HG02759 (cell line): Measurements from ENCODE around the gene RAB3C.
"Not testable (repeated sequence)": the region's sequence is repeated elsewhere in the genome, so short reads cannot be mapped to it uniquely, and the experiment has no call there.

Source experiments
- ATAC-seq: cut with Tn5 transposase; IDR thresholded peaks from one replicate; pipeline ENCODE4 v1.9.1; 2021; ENCODE audit warnings: mild to moderate bottlenecking, moderate library complexity; ENCODE audit not compliant: unreplicated experiment

RAB3C gene

DNA sequence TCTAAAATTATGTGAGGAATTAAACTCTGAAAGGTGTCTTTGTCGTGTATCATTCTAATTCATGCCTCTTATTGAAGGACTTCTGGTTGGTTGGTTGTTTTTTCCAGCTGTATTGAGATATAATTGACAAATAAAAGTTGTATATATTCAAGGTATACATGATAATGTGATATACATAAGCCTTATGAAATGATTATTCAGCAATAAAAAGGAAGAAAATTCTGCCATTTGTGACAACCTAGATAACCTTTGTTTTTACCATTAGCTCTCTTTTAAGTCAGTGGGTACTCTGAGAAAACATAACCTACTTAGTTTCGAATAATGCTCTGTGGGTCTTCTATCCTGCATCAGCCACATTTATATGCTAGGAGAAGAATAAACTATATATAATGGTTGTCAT, 89.6 kb downstream of the RAB3C start:
- ATAC-seq, result no peak

DNA sequence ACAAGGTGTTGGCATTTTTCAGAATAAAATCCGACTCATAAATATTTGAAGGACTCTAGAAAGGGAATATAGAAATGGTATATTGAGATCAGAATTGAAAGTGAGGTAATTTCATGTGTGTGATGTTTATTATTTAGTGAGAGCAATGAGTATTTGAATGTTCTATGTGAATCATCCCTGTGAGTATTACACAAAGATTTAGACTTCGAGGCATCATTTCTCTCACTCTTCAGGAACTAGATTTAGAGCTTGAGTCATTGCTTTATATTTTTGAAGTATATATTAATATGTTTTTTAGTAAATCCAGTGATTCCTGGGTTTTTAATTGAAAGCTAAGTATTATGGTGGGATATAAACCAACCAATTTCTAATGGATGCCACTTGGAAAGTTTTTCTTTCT, 91.2 kb downstream of the RAB3C start:
- no peak for ATAC-seq

DNA sequence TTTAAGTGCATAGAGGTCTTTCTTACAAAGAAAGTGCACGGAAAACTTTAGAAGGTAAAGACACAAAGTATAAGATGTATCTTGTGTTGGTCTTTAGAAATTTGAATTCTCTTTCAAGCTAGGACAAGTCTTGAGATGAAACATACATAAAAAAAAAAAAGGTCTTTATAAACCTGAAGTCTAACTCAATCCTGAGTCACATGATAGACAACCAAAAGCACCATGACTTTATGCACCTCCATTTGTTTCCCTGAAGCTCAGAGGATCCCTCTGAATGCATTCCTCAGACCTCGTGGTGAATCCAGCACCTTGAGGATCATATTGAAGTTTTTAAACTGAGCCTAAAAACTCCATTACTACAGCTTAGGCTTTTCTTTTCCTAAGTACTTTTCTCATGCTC, 91.8 kb downstream of the RAB3C start:
- ATAC-seq, result no peak

DNA sequence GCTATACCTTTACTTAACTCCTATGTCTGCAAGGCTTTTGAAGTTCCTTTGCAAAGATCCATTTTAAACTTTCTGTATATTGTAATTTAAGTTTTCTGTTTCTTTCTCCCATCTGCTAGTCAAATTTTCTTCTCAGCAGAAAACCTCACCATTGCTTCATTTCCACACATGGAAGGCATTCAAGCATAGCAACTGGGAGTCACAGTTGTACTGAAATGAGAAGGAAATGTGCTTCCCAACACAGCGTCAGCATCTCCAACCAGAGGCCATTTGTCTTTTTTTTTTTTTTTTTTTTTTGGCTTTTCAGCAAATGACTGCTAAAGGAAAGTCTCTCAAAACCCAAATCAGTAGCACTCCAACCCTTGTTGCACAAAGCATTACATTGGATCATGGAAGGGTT, 92.5 kb downstream of the RAB3C start:
- ATAC-seq, result no peak

DNA sequence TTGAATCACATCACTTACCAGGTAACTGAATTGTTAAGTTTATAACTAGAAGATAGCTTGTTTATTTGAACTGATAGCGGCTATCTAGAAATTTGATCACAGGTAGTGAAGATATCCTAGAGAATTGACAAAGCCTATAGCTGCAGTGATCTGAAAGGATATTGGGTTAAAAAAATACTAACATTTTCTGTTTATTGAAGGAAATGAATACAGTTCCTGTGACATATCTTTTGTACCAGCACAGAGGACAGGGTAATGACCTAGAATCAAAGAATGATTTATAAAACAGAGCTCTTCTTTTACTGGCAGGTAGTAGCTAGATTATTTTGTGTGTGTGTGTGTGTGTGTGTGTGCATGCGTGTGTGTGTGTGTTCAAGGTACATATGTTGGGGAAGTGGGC, 94.8 kb downstream of the RAB3C start:
- no peak for ATAC-seq

DNA sequence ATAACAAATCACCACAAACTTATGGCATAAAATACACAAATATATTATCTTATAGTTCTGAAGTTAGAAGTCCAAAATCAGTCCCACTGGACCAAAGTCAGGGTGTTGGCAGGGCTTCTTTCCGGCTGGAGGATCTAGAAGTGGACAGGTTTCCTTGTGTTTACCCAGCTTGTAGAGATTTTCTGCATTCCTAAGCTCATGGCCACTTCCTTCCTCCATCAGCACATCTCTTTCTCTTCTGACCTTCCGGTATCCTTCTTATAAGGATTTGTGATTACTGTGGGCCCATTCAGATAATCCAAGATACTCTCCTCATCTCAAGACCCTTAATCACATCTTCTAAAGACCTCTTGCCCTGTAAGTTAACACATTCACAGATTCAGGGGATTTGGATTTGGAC, 97.6 kb downstream of the RAB3C start:
- ATAC-seq, result no peak

DNA sequence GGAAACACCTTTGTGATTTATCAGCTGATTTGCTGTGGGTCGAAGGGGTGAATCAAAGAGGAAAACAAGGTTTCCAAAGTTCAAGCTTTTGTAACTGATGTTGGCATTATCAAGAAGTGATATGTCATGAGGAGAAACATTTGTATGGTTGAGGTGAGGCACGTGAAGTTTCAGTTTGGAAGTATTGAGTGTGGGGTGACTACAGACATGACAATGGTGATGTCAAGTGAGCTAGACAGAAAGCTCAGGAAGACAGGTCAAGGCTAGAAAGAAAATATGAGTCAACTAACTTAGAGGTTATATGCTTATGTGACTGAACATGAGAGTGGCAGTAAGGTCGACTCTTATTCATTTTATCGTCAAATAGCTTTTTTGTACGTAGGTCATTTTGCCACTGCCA, 99.1 kb downstream of the RAB3C start:
- no peak for ATAC-seq

DNA sequence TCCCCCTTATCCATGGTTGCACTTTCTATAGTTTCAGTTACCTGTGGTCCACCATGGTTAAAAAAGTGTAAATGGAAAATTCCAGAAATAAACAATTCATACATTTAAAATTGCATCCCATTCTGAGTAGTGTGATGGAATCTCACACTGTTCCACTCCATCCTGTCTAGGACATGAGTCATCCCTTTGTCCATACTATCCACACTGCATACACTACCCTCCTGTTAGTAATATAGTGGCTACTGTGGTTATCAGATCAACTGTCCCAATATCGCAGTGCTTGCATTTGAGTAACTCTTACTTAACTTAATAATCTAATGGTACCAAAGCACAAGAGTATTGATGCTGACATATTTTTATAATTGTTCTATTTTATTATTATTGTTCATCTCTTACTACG, 100.7 kb downstream of the RAB3C start:
- no peak for ATAC-seq

DNA sequence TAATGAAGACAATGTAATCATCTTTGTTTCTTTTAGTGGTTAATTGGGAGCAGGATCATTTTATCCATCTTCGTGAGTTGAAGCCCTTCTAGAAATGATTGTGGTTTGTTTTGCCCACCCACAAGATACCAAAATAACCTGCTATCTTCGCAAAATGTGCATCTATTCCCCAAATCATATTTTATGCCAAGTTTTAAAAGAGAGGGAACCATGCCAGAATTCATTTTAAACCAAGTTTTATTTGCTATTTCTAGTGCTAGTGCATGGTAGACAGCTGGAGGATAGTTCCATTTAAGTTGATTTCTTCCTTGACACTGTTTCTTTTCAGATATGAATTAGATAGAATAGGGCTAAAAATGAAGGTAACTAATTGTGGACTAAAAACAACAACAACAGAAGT, 104.2 kb downstream of the RAB3C start:
- ATAC-seq, result no peak

DNA sequence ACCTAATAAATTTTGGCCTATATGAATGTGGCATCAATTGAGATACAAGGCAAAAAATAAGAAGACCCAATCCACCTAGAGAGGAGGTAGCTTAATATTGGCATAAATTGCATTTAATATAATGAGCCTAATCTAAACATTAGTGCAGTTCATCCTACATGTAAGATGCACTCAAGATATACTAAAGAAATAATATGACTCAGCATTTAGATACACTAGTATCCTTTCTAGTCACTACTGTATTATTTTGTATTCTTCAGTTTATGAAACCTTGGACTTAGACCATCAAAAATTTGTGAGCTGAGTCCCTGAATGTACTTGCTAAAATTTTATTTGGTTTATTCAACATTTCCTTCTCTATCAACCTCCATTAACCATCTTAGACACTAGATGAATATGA, 104.7 kb downstream of the RAB3C start:
- no peak for ATAC-seq

DNA sequence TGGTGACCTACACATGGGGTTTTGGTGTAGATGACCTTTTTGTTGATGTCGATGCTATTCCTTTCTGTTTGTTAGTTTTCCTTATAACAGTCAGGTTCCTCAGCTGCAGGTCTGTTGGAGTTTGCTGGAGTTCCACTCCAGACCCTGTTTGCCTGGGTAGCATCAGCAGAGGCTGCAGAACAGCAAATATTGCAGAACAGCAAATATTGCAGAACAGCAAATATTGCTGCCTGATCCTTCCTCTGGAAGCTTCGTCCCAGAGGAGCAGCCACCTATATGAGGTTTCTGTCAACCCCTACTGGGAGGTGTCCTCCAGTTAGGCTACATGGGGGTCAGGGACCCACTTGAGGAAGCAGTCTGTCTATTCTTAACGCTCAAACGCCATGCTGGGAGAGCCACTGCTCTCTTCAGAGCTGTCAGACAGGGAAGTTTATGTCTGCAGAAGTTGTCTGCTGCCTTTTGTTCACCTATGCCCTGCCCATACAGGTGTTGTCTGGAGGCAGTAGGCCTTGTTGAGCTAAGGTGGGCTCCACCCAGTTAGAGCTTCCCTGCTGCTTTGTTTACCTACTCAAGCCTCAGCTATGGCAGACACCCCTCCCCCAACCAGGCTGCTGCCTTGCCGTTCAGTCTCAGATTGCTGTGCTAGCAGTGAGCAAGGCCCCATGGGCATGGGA, 116.3 kb downstream of the RAB3C start:
- not testable (repeated sequence) for ATAC-seq

DNA sequence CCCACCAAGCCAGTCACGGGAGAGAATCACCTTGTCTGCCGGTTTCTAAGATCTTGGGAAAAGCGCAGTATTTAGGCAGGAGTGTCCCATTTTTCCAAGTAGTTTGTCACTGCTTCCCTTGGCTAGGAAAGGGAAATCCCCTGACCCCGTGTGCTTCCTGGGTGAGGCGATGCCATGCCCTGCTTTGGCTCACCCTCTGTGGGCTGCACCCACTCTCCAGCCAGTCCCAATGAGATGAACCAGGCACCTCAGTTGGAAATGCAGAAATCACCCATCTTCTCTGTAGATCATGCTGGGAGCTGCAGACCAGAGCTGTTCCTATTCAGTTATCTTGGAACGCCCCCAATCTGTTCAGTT, 116.9 kb downstream of the RAB3C start:
- no peak for ATAC-seq

DNA sequence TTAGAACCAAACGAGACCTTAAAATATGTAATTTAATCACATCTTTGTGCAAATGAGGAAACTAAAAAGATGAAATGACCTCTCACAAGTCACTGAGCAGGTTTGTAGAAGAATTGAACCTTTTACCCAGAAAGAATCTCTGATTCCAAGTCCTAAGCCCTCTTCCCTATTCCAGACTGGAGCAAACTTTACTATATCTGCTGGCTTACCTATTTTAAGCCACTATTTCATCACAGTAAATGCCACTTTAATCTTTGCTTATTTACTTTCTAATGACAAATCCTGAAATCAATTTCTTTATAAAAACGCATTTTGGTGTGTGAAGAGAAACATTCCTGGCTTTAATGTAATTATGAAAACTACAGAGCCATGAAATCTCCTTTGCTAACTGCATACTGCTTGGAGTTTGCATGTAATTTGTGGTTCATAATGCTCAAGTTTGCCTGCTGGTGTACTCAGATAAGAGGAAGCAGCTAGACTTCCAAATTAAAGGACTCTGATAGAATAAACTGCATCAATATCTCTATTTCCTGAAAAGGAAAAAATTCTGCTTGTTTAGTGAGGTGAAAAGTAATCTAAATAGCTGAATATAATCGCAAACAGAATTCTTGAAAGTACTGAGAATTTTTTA, 121.2 kb downstream of the RAB3C start:
- no peak for ATAC-seq

DNA sequence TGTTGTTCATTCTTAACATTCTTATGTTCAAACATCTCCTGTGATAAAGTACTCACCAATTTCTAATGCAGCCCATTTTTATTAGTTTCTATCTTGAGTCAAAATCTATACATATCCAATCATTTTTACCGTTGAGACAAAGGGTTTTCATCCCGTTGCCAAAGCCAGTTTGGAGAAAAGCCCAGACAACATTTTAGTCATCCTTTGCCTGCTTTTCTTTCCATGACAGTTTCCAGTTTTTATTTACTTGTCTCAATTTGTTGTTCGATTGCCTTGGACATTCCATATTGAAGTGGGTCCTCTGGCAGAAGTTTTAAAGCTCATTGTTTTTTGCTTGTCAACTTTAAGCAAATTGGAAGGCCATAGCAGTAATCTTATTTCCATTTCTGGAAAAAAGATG, 123.9 kb downstream of the RAB3C start:
- no peak for ATAC-seq

DNA sequence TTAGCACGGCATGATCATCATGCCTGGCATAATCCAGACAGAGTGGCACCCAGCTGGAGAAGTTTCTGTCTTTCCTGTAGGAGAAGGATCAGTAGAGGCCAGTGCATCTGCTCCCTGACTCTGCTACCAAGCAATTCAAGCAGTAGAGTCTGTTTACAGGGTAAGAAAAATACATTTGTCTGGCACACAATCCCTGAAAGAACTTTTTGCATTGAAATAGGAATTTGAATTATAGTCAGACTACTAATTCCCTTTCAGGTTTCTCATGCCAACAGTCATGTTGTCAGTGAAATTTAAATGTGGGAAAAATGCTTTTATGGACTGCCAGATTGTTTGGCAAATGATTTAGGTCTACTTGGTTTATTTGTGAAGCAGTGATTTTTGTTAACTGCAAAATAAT, 125.6 kb downstream of the RAB3C start:
- ATAC-seq, result no peak

DNA sequence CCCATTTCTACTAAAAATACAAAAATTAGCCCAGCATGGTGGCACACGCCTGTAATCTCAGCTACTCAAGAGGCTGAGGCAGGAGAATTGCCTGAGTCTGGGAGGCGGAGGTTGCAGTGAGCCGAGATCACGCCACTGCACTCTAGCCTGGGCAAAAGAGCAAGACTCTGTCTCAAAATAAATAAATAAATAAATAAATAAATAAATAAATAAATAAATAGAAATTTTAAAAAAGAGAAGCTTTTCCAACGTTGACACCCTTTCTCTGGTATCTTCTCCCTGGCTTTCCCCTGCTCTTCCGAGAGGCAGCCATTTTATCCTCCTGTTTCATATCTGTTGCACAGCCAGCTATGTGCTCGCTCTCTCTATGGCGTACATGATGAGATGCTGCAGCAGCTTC, 127.5 kb downstream of the RAB3C start:
- not testable (repeated sequence) for ATAC-seq

DNA sequence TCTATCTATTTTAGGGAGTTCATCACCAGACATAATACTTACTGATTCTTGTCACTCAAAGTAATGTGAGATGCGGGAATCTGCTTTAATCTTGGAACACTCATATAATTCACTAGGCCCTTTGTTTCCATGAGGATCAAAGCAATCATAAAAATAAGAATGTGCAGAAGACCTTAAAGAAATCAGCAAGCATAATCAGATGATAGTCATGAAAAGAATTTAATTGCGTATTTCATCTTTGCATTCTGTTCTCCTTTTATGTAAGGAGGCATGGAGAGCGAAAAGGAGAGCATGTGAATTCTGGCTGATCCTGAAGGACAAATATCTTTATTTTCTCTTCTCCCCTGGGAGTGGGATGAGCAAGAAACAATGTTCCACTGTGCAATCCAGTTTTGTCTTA, 128.0 kb downstream of the RAB3C start:
- ATAC-seq, result no peak

DNA sequence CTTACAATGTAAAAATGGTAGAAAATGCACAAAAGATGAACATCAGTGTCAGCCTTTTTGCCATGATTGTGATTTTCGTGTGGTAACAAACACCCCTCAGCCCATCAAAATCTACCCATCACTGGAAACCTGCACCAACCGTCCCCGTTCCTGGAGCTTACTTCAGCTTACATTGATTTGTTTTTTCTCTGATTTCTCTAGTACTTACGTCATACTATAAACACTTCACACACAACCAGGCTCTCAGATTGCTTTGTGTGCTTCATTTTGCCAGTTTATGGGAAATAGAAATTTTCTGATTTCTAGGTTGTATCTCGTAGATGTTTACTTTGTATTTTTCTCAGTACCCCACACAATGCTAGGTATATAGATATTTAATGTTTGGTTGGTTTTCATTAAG, 129.1 kb downstream of the RAB3C start:
- ATAC-seq, result no peak

DNA sequence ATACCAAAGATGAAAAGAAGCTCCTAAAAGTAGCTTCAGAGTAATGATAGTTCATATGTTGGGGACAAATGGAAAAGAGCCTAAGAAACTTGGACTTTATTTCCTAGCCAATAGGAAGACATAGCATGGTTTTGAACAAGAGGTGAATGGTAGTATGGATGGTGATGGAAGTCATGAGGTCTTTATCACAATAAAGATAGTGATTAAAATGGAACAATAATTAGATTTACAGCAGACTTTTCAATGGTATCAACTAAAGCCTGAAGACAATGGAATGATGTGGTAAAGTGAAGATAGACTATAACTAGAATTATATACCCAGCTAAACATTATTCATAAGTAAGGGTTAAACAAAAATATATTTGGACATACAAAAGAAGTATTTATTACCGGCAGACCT, 131.2 kb downstream of the RAB3C start:
- no peak for ATAC-seq

DNA sequence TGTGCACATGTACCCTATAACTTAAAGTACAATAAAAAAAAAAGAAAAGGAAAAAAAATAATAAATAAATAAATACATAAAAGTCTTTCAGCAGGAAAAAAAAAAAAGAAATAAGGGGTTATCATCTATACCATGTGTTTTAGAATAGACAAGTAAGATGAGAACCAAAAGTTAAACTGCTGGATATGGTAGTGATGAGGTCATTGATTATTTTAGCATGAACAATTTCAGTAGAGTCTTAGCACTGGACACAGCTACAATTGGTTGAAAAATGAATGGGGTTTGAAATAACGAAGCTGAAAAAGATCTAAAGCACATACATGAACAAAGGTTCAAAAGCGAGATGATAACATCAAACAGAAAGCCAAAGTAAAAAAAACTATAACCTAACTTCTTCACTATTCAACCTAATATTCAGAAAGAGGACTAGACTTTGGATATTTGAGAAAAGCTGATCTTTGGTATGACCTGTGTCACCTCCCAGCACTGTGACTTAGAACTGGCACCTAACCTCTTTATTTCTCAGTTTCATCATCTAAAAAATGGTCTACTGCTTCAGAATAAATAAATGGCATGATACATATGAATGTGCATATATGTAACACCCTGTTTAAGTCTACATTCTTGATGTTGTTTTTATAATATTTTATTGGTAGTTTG, 133.3 kb downstream of the RAB3C start:
- ATAC-seq, result no peak

DNA sequence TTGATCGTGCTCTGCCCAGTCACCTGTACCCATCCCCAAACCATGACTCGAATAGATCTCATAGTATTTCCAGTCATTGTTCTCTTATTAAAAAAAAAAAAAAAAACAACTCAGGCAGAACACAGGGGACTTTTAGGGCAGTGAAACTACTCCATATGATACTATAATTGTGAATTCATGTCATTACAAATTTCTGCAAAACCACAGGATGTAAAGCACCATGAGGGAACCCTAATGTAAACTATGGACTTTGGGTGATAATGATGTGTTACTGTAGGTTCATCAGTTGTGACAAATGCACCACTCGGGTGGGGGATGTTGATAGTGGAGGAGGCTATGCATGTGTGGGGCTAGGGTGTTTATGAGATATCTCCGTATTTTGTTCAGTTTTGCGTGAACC, 133.8 kb downstream of the RAB3C start:
- ATAC-seq, result no peak

DNA sequence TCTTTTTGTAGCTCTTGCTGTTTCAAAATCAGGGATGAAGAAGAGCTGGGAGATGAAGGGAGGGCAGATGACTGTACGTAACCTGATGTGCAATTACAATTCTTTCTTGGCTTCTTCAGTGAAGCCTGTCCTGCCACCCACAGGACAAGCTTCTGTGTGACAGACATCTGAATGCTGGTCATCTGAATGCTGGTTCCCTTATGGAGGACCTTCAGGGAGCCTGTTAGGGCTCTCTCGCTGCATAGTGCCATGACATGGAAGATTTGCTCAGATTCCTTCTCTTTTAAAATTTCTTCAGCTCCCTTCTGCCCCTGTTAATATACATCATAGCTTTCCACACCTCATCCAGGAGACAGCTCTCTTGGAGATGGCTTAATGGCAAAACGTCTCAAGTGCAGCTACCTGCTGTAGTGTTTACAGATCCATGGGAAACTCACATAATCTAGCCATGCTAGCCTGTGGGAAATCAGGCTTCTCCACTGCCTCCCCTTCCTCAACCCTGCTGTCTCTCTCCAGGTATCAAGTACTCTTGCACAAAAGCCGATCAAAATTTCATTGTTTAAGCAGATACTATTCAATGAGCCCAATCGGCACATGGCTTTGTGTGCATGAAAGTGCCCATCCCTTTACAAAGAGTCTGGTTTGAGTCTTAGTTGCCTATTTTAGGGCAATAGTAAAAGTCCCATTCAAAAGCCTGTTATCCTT, 134.6 kb downstream of the RAB3C start:
- no peak for ATAC-seq
